HL-60 (cell line): ENCODE results near the gene PPP1R3D.

Experiments used
- CTCF ChIP-seq: IDR thresholded peaks from one replicate; pipeline ENCODE4 v1.5.1; 2011; ENCODE audit warnings: low read length, control low read depth, inconsistent platforms; ENCODE audit not compliant: insufficient read depth
- POLR2AphosphoS5 ChIP-seq: IDR thresholded peaks from 2 replicates; pipeline ENCODE4 v1.6.1; 2012; ENCODE audit warnings: low read depth
- TF ChIP-seq, protein P1 (sequence below): IDR thresholded peaks from 2 replicates; pipeline ENCODE4 v1.6.1; 2012; ENCODE audit warnings: low read depth; ENCODE audit not compliant: insufficient replicate concordance

- TF ChIP-seq CTCF (no peak), POLR2AphosphoS5 (no peak)
- TF ChIP-seq, protein P1, sequence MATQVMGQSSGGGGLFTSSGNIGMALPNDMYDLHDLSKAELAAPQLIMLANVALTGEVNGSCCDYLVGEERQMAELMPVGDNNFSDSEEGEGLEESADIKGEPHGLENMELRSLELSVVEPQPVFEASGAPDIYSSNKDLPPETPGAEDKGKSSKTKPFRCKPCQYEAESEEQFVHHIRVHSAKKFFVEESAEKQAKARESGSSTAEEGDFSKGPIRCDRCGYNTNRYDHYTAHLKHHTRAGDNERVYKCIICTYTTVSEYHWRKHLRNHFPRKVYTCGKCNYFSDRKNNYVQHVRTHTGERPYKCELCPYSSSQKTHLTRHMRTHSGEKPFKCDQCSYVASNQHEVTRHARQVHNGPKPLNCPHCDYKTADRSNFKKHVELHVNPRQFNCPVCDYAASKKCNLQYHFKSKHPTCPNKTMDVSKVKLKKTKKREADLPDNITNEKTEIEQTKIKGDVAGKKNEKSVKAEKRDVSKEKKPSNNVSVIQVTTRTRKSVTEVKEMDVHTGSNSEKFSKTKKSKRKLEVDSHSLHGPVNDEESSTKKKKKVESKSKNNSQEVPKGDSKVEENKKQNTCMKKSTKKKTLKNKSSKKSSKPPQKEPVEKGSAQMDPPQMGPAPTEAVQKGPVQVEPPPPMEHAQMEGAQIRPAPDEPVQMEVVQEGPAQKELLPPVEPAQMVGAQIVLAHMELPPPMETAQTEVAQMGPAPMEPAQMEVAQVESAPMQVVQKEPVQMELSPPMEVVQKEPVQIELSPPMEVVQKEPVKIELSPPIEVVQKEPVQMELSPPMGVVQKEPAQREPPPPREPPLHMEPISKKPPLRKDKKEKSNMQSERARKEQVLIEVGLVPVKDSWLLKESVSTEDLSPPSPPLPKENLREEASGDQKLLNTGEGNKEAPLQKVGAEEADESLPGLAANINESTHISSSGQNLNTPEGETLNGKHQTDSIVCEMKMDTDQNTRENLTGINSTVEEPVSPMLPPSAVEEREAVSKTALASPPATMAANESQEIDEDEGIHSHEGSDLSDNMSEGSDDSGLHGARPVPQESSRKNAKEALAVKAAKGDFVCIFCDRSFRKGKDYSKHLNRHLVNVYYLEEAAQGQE, result no peak
Observed at GRCh38 chr20:59939879-59940128, 301 bp downstream of the PPP1R3D start.
